K562 (cell line): Measurements from ENCODE around the gene CDCA7L.

Experiments used
- CTCF ChIP-seq, 3 experiments: IDR thresholded peaks in 2 of 3; conservative IDR thresholded peaks in 1 of 3; 2 replicates each; pipeline ENCODE4 v1.5.1; 2011 to 2012; ENCODE audit warnings: low read length in 3 of 3, mild to moderate bottlenecking in 3 of 3, control low read depth in 2 of 3, improper control_type of control experiment in 1 of 3, inconsistent platforms in 1 of 3, low read depth in 1 of 3, mixed read lengths in 1 of 3, moderate library complexity in 1 of 3; ENCODE audit not compliant: insufficient read depth in 2 of 3
- POU5F1 ChIP-seq: fragments of 150-350 bp; IDR thresholded peaks from 2 replicates; pipeline ENCODE4 v1.6.1; 2014; ENCODE audit warnings: borderline replicate concordance, low read length, low read depth, mild to moderate bottlenecking; ENCODE audit not compliant: partially characterized antibody
- PRDM10 ChIP-seq: fragments of 450-650 bp; IDR thresholded peaks from 2 replicates; pipeline ENCODE4 v1.6.1; 2018; ENCODE audit not compliant: partially characterized antibody
- RBFOX2 ChIP-seq: fragments of 200-400 bp; formaldehyde crosslinking; IDR thresholded peaks from 2 replicates; pipeline ENCODE4 v1.6.1; 2017; ENCODE audit warnings: low read depth, mild to moderate bottlenecking, low read length, moderate library complexity
- SRSF1 ChIP-seq: fragments of 200-400 bp; formaldehyde crosslinking; IDR thresholded peaks from 2 replicates; pipeline ENCODE4 v1.6.1; 2017; ENCODE audit warnings: mild to moderate bottlenecking, low read depth, low read length, moderate library complexity
- STAT5B ChIP-seq: fragments of 250-450 bp; sonication (Bioruptor Pico); IDR thresholded peaks from 2 replicates; pipeline ENCODE4 v1.8.0; 2021; ENCODE audit warnings: mild to moderate bottlenecking, inconsistent platforms
- TAF1 ChIP-seq: IDR thresholded peaks from 2 replicates; pipeline ENCODE4 v1.6.1; 2011; ENCODE audit warnings: mild to moderate bottlenecking, low read length, moderate library complexity; ENCODE audit not compliant: insufficient read depth, control insufficient read depth, severe bottlenecking; ENCODE audit errors: extremely low read depth
- TARDBP ChIP-seq: fragments of 450-650 bp; IDR thresholded peaks from 2 replicates; pipeline ENCODE4 v1.6.1; 2016
- YY1 ChIP-seq, 3 experiments: IDR thresholded peaks; 2 replicates each; pipeline ENCODE4 v1.6.1; 2011; ENCODE audit warnings: low read length in 2 of 3, mild to moderate bottlenecking in 2 of 3, moderate library complexity in 2 of 3, borderline replicate concordance in 1 of 3, control low read depth in 1 of 3, low read depth in 1 of 3; ENCODE audit not compliant: insufficient read depth in 3 of 3, insufficient replicate concordance in 2 of 3, control insufficient read depth in 1 of 3, insufficient read length in 1 of 3; ENCODE audit errors: extremely low read depth in 1 of 3
- ZBTB1 ChIP-seq: sonication (generic); formaldehyde crosslinking; IDR thresholded peaks from 2 replicates; pipeline ENCODE4 v1.8.1; 2023; ENCODE audit warnings: missing genetic modification reagents, low read depth, mild to moderate bottlenecking, borderline replicate concordance
- ZNF274 ChIP-seq: IDR thresholded peaks from 2 replicates; pipeline ENCODE4 v1.6.1; 2011; ENCODE audit warnings: low read depth, mild to moderate bottlenecking, low read length, moderate library complexity, borderline replicate concordance
- ZZZ3 ChIP-seq: fragments of 450-650 bp; IDR thresholded peaks from 2 replicates; pipeline ENCODE4 v1.6.1; 2016; ENCODE audit warnings: antibody characterized with exemption, mild to moderate bottlenecking, moderate library complexity

- TF ChIP-seq ZZZ3 (no peak), CTCF (IDR thresholded peaks at IDR 0.05 in 2 of 3, conservative IDR thresholded peaks at IDR 0.05 in 1 of 3; ENCODE audit: insufficient read depth in 2 of 3, low read depth in 1 of 3, low read length in 3 of 3) (no peak), SRSF1 (no peak), ZNF274 (no peak), POU5F1 (no peak), PRDM10 (no peak), ZBTB1 (no peak), STAT5B (CRISPR knock-in tag) (no peak), TARDBP (no peak), TAF1 (no peak), RBFOX2 (no peak), YY1 (IDR thresholded peaks at IDR 0.05; ENCODE audit: borderline replicate concordance in 1 of 3, control insufficient read depth in 1 of 3, extremely low read depth in 1 of 3, insufficient read depth in 3 of 3, insufficient read length in 1 of 3, insufficient replicate concordance in 2 of 3, low read depth in 1 of 3, low read length in 2 of 3) (no peak)
These were observed 22.0 kb downstream of the CDCA7L start for GRCh38 chr7:21923658-21924057.
